GM12874 (cell line): ENCODE results near the gene FCN3.
A peak's percentile ranks its signal among the peaks of the same experiment; 100 is the strongest.

Experiments used
- TF ChIP-seq, protein P1 (sequence below): IDR thresholded peaks from 2 replicates; pipeline ENCODE4 v1.5.1; 2011; ENCODE audit warnings: low read depth, mild to moderate bottlenecking, control low read depth, low read length, moderate library complexity; ENCODE audit not compliant: insufficient read depth

Gene FCN3

DNA sequence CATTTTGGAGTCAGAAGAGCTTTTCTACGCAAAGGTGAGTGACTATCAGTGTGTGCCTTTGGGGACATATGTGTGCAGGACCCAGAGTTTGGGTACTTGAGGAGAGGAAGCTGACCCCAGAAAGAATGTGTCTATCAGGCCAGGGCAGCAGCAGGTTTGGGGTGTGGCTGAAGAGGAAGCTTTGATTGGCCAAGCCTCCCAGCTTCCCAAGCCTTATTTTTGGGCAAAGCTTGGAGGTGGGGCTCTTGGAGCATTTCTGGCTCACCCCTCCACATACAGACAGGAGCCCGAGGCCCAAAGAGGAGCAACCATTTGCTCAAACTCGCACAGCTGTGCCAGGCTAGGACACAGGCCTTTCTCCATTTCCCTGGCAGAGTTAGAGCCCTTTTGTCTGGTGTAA, 22.5 kb upstream of the FCN3 start:
- TF ChIP-seq, protein P1, sequence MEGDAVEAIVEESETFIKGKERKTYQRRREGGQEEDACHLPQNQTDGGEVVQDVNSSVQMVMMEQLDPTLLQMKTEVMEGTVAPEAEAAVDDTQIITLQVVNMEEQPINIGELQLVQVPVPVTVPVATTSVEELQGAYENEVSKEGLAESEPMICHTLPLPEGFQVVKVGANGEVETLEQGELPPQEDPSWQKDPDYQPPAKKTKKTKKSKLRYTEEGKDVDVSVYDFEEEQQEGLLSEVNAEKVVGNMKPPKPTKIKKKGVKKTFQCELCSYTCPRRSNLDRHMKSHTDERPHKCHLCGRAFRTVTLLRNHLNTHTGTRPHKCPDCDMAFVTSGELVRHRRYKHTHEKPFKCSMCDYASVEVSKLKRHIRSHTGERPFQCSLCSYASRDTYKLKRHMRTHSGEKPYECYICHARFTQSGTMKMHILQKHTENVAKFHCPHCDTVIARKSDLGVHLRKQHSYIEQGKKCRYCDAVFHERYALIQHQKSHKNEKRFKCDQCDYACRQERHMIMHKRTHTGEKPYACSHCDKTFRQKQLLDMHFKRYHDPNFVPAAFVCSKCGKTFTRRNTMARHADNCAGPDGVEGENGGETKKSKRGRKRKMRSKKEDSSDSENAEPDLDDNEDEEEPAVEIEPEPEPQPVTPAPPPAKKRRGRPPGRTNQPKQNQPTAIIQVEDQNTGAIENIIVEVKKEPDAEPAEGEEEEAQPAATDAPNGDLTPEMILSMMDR = no peak

DNA sequence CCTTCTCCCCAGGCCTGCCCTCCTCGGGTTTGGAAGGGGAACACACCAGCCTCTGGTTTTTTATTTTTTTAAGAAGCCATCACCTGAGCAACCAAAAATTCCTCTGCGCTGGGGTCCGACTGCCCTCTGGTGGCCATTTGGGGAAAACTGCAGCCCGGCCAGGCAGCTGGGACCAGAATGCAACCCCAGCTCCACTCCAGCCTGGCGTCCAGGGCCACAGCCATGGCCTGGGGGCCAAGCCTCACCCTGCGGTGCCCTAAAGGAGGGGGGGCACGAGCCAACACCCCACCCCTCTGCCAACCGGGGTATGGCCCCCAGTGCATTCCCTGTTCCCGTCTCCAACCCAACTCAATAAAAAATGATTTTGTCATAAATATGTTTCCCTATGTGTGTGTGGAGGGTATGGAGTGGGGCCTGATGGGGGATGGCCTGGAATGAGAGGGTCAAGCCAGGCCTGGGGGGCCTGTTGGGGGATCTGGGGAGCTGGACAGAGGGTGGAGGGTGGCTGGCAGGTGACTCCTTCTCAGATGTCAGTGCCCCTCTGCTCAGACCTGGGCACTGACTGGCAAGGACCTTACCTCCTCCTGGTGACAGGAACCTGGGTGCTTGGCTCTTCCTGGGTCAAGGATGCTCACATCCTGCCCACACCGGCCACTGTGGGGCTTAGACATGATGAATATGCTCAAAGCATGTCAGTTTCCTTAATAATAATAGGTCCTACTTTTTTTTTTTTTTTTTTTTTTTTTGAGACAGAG, 21.0 kb upstream of the FCN3 start:
- TF ChIP-seq, protein P1 = peak; percentile 91

DNA sequence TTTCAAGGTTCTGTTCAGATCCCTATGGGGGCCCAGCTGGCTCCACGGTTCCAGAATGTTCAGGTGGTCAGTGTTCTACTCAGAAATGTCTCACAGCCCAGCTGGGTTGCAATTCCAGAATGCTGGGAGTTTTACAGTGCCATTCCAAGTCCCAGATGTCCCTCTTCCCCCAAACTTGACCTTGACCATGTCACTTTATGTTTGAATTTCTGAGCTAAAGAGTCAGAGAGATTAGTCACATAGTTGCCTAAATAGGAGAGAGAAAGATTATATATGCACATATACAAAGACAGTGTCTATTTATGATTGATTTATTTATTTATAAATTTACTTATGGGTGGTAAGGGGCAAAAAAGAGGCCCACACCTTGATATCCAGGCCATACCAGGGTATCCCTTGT, 20.3 kb upstream of the FCN3 start:
- TF ChIP-seq, protein P1 = no peak

DNA sequence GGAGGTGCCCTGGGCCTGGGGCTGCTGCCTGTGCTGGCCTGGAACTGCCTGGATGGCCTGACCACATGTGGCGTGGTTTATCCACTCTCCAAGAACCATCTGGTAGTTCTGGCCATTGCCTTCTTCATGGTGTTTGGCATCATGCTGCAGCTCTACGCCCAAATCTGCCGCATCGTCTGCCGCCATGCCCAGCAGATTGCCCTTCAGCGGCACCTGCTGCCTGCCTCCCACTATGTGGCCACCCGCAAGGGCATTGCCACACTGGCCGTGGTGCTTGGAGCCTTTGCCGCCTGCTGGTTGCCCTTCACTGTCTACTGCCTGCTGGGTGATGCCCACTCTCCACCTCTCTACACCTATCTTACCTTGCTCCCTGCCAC, 19.6 kb upstream of the FCN3 start:
- TF ChIP-seq, protein P1 = no peak

DNA sequence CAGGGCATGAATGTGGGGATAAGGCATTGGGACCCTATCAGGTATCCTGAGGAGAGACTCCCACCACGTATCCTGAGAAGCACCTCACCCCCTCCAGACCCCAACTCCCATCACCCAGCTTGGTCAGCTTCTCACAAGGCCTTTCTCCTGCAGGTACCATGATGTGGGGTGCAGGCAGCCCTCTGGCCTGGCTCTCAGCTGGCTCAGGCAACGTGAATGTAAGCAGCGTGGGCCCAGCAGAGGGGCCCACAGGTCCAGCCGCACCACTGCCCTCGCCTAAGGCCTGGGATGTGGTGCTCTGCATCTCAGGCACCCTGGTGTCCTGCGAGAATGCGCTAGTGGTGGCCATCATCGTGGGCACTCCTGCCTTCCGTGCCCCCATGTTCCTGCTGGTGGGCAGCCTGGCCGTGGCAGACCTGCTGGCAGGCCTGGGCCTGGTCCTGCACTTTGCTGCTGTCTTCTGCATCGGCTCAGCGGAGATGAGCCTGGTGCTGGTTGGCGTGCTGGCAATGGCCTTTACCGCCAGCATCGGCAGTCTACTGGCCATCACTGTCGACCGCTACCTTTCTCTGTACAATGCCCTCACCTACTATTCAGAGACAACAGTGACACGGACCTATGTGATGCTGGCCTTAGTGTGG, 19.1 kb upstream of the FCN3 start:
- TF ChIP-seq, protein P1 = no peak

DNA sequence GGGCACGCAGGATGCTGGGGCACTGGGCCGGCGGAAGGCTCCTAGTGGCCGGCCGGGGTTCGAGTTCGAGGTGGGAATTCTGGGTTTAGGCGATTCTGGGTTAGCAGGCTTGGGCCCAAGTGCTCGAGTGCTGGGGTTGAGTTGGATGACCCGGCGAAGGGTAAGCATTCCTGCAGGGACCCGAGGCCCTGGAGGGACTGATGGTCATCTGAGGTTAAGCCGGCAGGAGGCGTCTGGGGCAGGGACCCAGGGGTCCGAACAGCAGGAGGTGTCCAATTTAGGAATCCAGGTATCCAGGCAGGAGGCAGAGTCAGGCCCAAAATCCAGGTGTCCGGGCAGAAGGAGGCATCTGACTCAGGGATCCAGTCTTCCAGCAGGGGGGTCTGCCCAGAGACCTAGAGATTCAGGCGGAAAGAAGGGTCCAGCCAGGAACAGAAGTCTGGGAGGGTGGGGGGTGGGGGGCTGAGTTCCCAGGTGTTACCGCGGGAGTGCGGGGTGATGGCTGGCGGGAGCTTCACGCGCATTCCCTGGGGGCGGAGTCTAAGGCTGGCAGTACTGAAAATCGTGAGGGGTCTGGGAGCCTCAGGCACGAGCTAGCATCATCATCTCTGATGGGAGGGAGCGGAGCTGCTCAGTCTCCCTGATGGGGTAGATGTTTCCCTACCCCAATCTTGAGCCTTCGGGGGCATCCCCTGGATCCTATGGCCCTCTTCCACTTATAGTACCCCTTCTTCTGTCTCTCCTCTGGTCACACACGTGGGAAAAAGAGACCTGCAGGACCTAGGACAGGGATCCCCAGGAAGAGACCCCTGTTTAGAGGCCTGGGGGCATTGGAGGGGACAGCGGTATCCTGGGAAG, 18.4 kb upstream of the FCN3 start:
- TF ChIP-seq, protein P1 = 0 out of 2 replicates have a peak, but pooled peaks have one; percentile 27
